ENCODE measurements around the gene NPPB. TPM values are rescaled to one million over a fixed set of nuclear protein-coding genes. Genes with fewer than 3 reads are reported as not detected.

The NPPB gene
- total and polyA plus RNA-seq, 5 donors from 2014 or later = not detected

- Histone ChIP-seq H3K36me3 (ENCODE audit: control insufficient read depth, insufficient read depth, low read length) (no peaks in the 10 kb centered on the region), H3K9me3 (ENCODE audit: control insufficient read depth in 2 of 2, low read length in 2 of 2) (no peaks in the 10 kb centered on the region), H3K27ac (ENCODE audit: insufficient read depth, low read length, poor library complexity, severe bottlenecking) (no peak overlapping the region), H3K4me1 (ENCODE audit: control insufficient read depth, insufficient read depth, low read length, poor library complexity, severe bottlenecking) (no peaks in the 10 kb centered on the region), H3K27me3 (ENCODE audit: control insufficient read depth, insufficient read depth, low read length) (no peaks in the 10 kb centered on the region), H3K4me3 (ENCODE audit: low read depth, low read length) (no peak overlapping the region)
- Mint-ChIP-seq H3K4me1 (no peaks in the 10 kb centered on the region), H3K27ac (no peak overlapping the region), H3K4me3 (no peak overlapping the region), H3K36me3 (no peaks in the 10 kb centered on the region), H3K27me3 (peaks cover 10% of the 10 kb centered on the region), H3K9me3 (no peaks in the 10 kb centered on the region)
- DNase-seq = no peak
- no peak for ATAC-seq (ENCODE audit: low read depth in 2 of 2)
Measured at GRCh38 chr1:11851180-11851579, 7.6 kb downstream of the NPPB start.

- Histone ChIP-seq H3K27me3 (ENCODE audit: control insufficient read depth, insufficient read depth, low read length) (no peaks in the 10 kb centered on the region), H3K9me3 (ENCODE audit: control insufficient read depth in 2 of 2, low read length in 2 of 2) (no peaks in the 10 kb centered on the region), H3K36me3 (ENCODE audit: control insufficient read depth, insufficient read depth, low read length) (no peaks in the 10 kb centered on the region), H3K4me1 (ENCODE audit: control insufficient read depth, insufficient read depth, low read length, poor library complexity, severe bottlenecking) (no peaks in the 10 kb centered on the region), H3K27ac (ENCODE audit: insufficient read depth, low read length, poor library complexity, severe bottlenecking) (no peak overlapping the region), H3K4me3 (ENCODE audit: low read depth, low read length) (no peak overlapping the region)
- Mint-ChIP-seq H3K36me3 (no peaks in the 10 kb centered on the region), H3K9me3 (no peaks in the 10 kb centered on the region), H3K27me3 (peaks cover 10% of the 10 kb centered on the region), H3K27ac (no peak overlapping the region), H3K4me1 (peaks cover 0 to 5% (median 2%) of the 10 kb centered on the region in 4 donors), H3K4me3 (no peak overlapping the region)
- ATAC-seq (ENCODE audit: low read depth in 2 of 2) = no peak
- DNase-seq = no peak
Measured at GRCh38 chr1:11850156-11850555, 8.6 kb downstream of the NPPB start.

- no peaks in the 10 kb centered on the region for H3K27me3 ChIP-seq (ENCODE audit: control insufficient read depth, insufficient read depth, low read length)
- Mint-ChIP-seq H3K36me3 (peaks cover 8% of the 10 kb centered on the region), H3K4me3 (no peak overlapping the region), H3K4me1 (peaks cover 0 to 5% (median 2%) of the 10 kb centered on the region in 4 donors), H3K27ac (no peak overlapping the region), H3K27me3 (peaks cover 4% of the 10 kb centered on the region), H3K9me3 (peaks cover 0 to 3% (median 0%) of the 10 kb centered on the region in 7 donors)
- DNase-seq (no peak), ATAC-seq (ENCODE audit: low read depth in 2 of 2) (no peak)
- H3K36me3 ChIP-seq (ENCODE audit: control insufficient read depth, insufficient read depth, low read length) = peaks cover 3% of the 10 kb centered on the region
- no peak overlapping the region for H3K27ac ChIP-seq (ENCODE audit: insufficient read depth, low read length, poor library complexity, severe bottlenecking)
- no peaks in the 10 kb centered on the region for H3K4me1 ChIP-seq (ENCODE audit: control insufficient read depth, insufficient read depth, low read length, poor library complexity, severe bottlenecking)
- H3K4me3 ChIP-seq (ENCODE audit: low read depth, low read length) = no peak overlapping the region
- H3K9me3 ChIP-seq (ENCODE audit: control insufficient read depth in 2 of 2, low read length in 2 of 2) = no peaks in the 10 kb centered on the region
Measured at GRCh38 chr1:11848373-11848700, 10.4 kb downstream of the NPPB start.

GRCh38 chr1:11847667-11848372 lies 10.9 kb downstream of the NPPB start, which contains the start of gene NPPA:
NPPA (minus strand) TSS chr1:11847783; CDS start chr1:11847684, 99 bp downstream.
- Histone ChIP-seq H3K27me3 (ENCODE audit: control insufficient read depth, insufficient read depth, low read length) (no peaks in the 10 kb centered on the region), H3K27ac (ENCODE audit: insufficient read depth, low read length, poor library complexity, severe bottlenecking) (no peak within 1 kb of the TSS), H3K9me3 (ENCODE audit: control insufficient read depth in 2 of 2, low read length in 2 of 2) (no peaks in the 10 kb centered on the region), H3K36me3 (ENCODE audit: control insufficient read depth, insufficient read depth, low read length) (peaks cover 3% of the 10 kb centered on the region), H3K4me3 (ENCODE audit: low read depth, low read length) (no peak within 1 kb of the TSS), H3K4me1 (ENCODE audit: control insufficient read depth, insufficient read depth, low read length, poor library complexity, severe bottlenecking) (no peaks in the 10 kb centered on the region)
- Mint-ChIP-seq H3K4me1 (peaks cover 0 to 5% (median 2%) of the 10 kb centered on the region in 4 donors), H3K27ac (no peak within 1 kb of the TSS), H3K27me3 (peaks cover 4% of the 10 kb centered on the region), H3K36me3 (peaks cover 8% of the 10 kb centered on the region), H3K4me3 (no peak within 1 kb of the TSS), H3K9me3 (peaks cover 0 to 3% (median 0%) of the 10 kb centered on the region in 7 donors)
- ATAC-seq (ENCODE audit: low read depth in 2 of 2) (no peak), DNase-seq (no peak)

- Histone ChIP-seq H3K36me3 (ENCODE audit: control insufficient read depth, insufficient read depth, low read length) (peaks cover 13% of the 10 kb centered on the region), H3K27ac (ENCODE audit: insufficient read depth, low read length, poor library complexity, severe bottlenecking) (no peak overlapping the region), H3K4me1 (ENCODE audit: control insufficient read depth, insufficient read depth, low read length, poor library complexity, severe bottlenecking) (no peaks in the 10 kb centered on the region), H3K9me3 (ENCODE audit: control insufficient read depth in 2 of 2, low read length in 2 of 2) (no peaks in the 10 kb centered on the region), H3K4me3 (ENCODE audit: low read depth, low read length) (no peak overlapping the region), H3K27me3 (ENCODE audit: control insufficient read depth, insufficient read depth, low read length) (no peaks in the 10 kb centered on the region)
- Mint-ChIP-seq H3K4me3 (no peak overlapping the region), H3K4me1 (peaks cover 0 to 7% (median 2%) of the 10 kb centered on the region in 4 donors), H3K27me3 (no peaks in the 10 kb centered on the region), H3K27ac (no peak overlapping the region), H3K36me3 (peaks cover 23% of the 10 kb centered on the region), H3K9me3 (peaks cover 0 to 3% (median 0%) of the 10 kb centered on the region in 7 donors)
- ATAC-seq (ENCODE audit: low read depth in 2 of 2) (no peak), DNase-seq (peak in 2 of 3 donors; percentile 14 to 21)
Measured at GRCh38 chr1:11845641-11846335, 13.0 kb downstream of the NPPB start.

GRCh38 chr1:11842154-11843041 lies 16.3 kb downstream of the NPPB start:
- Mint-ChIP-seq H3K4me3 (peak overlapping the region in 1 of 4 donors; percentile 10), H3K36me3 (peaks cover 33% of the 10 kb centered on the region), H3K4me1 (peaks cover 0 to 14% (median 4%) of the 10 kb centered on the region in 4 donors), H3K27me3 (no peaks in the 10 kb centered on the region), H3K27ac (no peak overlapping the region), H3K9me3 (peaks cover 0 to 3% (median 0%) of the 10 kb centered on the region in 7 donors)
- DNase-seq (no peak), ATAC-seq (ENCODE audit: low read depth in 2 of 2) (no peak)
- H3K4me3 ChIP-seq (ENCODE audit: low read depth, low read length) = no peak overlapping the region
- peaks cover 30% of the 10 kb centered on the region for H3K36me3 ChIP-seq (ENCODE audit: control insufficient read depth, insufficient read depth, low read length)
- H3K9me3 ChIP-seq (ENCODE audit: control insufficient read depth in 2 of 2, low read length in 2 of 2) = no peaks in the 10 kb centered on the region
- H3K4me1 ChIP-seq (ENCODE audit: control insufficient read depth, insufficient read depth, low read length, poor library complexity, severe bottlenecking) = no peaks in the 10 kb centered on the region
- no peak overlapping the region for H3K27ac ChIP-seq (ENCODE audit: insufficient read depth, low read length, poor library complexity, severe bottlenecking)
- H3K27me3 ChIP-seq (ENCODE audit: control insufficient read depth, insufficient read depth, low read length) = no peaks in the 10 kb centered on the region

- H3K27ac ChIP-seq (ENCODE audit: insufficient read depth, low read length, poor library complexity, severe bottlenecking) = no peak overlapping the region
- H3K36me3 ChIP-seq (ENCODE audit: control insufficient read depth, insufficient read depth, low read length) = peaks cover 38% of the 10 kb centered on the region
Measured at GRCh38 chr1:11841245-11842153, 17.2 kb downstream of the NPPB start.

More at GRCh38 chr1:11841245-11842153, 17.2 kb downstream of the NPPB start:
- Mint-ChIP-seq H3K36me3 (peaks cover 33% of the 10 kb centered on the region), H3K4me1 (peaks cover 0 to 14% (median 4%) of the 10 kb centered on the region in 4 donors), H3K4me3 (no peak overlapping the region), H3K9me3 (peaks cover 0 to 3% (median 0%) of the 10 kb centered on the region in 7 donors), H3K27me3 (no peaks in the 10 kb centered on the region), H3K27ac (no peak overlapping the region)
- DNase-seq (no peak), ATAC-seq (ENCODE audit: low read depth in 2 of 2) (no peak)
- no peaks in the 10 kb centered on the region for H3K27me3 ChIP-seq (ENCODE audit: control insufficient read depth, insufficient read depth, low read length)
- H3K4me1 ChIP-seq (ENCODE audit: control insufficient read depth, insufficient read depth, low read length, poor library complexity, severe bottlenecking) = no peaks in the 10 kb centered on the region
- no peaks in the 10 kb centered on the region for H3K9me3 ChIP-seq (ENCODE audit: control insufficient read depth in 2 of 2, low read length in 2 of 2)
- no peak overlapping the region for H3K4me3 ChIP-seq (ENCODE audit: low read depth, low read length)
